NCI-H510A (cell line): ENCODE measurements around the gene PPP2R5B.

ENCODE experiments used
- DNase-seq: peaks from one replicate; lab custom pipeline; 2025; lab: John Stamatoyannopoulos, UW

PPP2R5B gene

DNA sequence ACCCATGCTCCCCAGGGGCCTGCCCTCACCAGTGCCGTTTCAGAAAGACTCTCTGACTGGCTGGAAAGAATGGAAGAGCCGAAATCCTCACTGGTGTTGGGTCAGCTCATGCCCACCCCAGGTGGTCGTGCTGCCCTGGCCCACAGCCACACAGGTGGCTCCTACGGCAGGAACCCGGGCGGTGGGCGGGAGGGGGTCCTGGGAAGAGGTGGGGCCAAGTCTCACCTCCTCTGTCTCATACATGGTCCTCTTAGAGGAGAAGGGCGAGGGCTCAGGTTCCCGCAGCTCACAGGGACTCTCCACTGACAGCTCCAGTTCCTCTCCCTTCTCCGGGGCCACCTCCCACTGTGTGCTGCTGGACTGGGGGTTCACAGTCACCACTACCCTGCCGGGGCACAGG, 15.7 kb upstream of the PPP2R5B start:
- no peak for DNase-seq

DNA sequence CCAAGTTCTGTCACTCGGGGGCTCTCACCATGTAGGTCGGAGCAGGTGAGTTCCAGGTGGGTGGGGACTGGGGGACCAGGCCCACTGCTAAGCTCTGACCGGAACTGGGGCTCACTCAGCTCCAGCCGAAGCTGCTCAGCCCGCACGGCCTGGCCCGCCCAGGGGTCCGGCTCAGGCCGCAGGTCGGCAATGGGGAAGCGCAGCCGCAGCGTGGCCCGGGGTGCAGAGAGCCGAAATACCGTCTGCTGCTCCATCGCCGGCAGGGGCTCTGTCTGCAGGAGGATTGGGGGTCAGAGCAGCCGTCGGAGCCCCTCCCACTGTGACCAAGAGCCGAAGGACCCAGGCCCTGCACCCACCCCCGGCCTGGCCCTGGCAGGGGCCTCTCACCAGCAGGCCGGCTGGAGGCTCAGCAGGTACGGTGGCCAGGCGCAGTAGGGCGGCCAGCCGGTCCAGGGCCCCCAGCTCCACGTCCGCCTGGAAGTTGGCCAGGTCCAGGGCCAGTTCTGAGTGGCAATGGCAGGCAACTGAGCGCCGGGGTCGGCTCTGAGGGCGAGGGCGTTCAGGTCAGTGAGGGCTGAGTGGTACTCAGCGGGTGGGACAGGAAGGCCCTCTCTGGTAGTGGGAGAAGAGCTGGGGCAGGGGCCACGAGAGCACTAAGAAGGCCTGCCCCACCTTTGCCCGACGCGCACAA, 14.7 kb upstream of the PPP2R5B start:
- no peak for DNase-seq

DNA sequence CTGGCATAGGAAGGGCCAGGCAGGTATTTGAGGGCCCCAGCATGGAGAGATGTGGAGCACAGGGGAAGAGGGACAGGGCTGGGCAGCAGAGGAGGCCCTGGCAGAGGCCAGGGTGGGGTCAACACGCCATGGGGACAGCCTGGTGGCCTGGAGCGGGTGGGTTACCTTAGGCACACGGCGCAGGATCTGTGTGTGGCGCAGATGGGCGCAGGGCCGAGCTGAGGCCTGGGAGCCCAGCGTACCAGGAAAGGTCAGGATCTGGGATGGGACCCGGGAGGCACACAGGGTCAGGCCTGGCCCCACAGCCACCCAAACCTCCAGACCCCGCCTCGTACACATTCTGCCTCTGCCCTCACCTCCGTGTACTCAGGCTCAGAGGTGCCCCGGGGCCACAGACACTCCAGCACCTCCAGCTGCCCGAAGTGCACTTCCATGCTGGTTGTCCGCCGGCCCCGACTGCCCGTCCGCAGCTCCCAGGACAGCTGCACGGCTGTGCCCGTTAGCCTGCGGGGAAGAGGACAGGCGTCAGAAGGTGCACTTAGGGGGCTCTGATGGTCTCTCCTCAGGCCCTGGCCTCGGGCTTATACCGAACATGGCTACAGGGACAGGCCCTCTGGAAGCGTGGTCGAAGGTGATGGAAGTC, 13.9 kb upstream of the PPP2R5B start:
- no peak for DNase-seq

DNA sequence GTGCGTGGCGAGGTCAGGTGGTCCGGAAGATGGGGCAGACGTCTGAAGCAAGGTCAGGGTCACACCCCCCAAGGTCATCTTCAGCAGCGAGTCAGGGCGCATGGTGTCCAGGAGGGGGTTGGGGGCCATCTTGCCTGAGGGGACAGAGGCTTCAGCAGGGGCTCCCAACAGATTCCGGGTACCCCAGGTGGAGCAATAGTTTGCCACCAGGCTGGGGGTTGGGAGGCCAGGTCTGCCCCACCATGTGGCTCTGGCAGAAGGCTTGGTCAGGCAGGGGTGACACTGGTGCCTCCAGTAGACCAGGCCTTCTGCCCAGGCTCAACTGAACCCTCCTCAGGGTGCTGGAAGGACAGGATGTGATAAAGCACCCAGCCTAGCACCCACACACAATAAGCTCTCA, 13.3 kb upstream of the PPP2R5B start:
- DNase-seq, result no peak

DNA sequence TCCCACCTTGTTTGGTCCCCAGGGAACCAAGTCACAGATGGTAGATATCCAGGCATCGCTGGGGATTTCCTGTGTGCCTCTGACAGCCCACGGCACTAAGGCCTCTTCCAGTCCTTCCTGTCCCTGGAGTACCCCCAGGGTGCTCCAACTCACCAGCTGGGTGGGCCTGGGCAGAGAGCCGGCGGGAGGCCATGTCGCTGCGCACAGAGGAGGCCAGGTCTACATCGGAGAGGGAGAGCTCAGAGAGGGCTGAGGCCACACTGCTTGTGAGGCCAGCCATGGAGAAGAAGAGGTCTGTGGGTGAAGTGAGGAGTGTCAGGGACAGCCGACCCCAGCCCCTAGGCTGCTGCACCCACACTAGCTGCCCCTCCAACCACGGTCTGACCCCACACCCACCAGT, 12.8 kb upstream of the PPP2R5B start:
- no peak for DNase-seq

DNA sequence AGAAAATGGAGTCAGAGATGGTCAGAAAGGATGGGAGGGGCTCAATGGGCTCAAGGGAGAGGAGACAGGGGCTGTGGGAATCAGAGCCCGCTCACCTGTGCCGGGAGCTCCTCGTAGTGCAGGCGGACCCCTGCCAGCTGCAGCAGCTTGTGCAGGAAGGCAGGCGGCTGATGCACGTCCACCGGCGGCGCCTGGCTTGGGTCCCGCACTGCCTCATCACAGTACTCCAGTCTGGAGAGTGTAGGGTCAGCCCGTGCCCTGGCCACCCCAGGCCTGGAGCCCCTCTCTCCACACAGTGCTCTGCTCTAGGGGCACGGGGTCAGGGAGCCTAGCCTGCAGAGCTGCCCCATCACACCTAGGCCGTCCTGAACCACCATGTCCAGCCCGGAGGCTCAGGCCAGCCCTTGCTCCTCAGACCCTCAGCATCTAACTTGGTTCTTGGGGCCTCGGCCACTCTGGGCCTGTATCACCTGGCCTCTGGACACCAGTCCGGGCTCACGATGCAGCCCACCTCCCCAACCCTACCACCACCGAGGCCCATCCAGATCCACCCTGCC, 11.2 kb upstream of the PPP2R5B start:
- no peak for DNase-seq

DNA sequence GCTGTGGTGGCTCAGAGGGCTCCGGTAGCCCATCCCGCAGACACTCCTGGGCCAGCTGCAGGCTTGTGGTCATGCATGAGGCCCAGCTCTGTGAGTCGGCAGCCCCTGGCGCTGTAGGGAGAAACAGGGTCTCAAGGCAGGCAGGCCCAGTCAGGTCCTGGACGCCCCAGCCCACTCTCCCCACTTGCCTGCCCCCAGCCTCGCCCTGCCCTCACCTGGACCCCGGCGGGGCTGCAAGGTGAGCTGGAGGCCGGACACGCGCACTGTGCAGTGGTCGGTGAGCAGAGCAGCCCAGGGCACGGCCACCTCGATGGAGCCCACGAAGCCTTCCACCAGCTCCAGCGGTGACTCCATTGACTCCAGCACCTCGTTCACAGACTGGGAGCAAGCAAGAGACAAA, 10.4 kb upstream of the PPP2R5B start:
- no peak for DNase-seq

DNA sequence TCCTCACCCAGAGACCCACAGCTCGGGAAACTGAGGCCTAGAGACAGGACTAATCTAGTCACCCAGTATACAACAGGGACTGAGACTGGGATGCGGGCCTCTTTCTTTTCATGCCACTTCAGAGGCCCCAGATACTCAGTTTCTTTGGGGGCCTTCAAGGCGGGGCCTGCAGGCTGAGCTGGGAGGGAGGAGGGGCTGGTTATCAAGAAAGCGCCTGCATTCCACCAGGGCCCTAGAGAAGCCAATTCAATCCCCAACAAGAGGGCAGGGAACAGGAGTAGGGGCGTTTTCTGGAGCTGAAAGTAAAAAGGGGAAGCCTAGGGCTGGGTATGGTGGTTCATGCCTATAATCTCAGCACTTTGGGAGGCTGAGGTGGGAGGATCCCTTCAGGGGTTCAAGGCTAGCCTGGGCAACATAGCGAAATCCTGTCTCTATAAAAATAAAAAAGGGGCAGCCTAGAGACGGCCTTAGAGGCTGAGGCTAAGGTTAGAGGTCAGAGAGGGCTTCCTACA, 9.1 kb upstream of the PPP2R5B start:
- DNase-seq, result no peak

DNA sequence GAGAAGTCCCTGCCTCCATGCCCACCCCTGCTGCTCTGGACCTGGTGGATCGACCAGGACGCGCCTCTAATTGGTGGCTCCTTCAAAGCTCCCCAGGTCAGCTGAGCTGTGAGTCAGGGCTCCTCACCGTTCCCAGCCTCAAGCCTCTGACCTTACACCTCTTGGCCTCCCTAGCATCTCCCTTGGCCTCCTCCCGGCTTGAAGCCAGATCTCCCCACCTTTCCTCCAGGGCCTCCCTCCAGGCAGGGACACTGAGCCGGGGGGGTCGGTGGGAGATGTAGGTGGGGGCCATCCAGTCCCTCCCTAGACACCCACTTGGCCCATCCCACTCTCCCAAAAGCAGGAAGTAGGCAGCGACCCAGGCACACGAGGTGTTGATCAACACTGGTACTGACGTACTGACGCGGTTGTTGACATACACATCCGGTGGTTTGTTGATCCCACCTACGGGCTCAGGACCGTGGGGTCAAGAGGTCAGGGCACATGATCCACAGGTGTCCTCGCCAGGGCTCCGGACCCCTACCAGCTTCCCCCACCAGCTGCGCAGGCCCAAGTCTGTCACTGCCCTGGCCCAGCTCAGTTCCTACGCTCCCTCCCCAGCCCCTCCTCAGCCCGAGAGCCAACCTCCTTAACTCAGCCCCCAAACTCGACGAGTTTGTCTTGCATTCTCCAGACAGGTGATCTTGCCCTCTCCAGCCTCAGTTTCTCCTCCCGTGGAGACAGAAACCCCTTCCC, 8.3 kb upstream of the PPP2R5B start:
- DNase-seq, result peak; percentile 40

DNA sequence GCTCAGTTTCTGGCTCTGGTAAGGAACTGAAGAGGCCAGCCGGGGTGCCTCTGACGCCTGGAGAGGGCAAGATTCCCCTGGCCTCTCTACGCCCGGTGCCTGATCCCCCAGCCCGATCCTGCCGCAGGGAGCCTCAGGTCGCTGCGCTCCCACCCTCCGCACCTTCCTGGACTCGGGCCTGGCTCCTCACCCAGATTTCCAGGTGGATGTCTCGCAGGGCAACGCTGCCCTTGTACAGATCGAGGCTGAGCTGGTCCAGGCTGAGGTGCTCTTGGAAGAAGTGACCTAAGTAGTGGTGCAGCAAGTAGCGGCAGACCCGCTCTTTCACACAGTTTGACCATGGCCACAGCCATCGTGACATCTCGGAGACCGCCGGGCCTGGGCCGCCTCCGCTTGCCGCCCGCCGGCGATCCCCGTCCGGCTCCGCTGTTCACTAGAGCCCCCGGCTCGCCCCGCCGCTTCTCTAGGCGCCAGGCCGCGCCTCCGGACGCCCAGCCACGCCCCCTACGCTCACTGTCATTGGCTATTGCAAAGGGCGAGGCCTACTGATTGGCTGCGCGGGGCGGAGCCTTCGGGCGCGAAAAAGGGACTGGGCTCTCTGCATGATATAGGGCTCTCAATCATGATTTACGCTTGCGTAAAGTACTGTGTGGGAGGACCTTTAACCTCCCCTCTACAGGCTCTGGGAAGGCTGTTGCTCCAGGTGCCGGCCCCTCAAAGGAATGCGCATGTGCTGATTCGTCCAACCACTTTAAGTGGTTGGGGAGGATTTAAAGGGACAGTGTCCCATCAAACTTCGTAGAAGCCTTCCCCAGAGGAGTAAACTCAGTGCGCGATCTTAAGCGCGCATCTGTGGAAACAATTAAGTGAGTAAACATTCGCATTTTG, 7.5 kb upstream of the PPP2R5B start, which contains the start of gene ATG2A:
ATG2A (minus strand) TSS at position 435 of the 888 bp plus-strand sequence; CDS start at position 361, 74 bp downstream.
- DNase-seq, result peak; percentile 96

DNA sequence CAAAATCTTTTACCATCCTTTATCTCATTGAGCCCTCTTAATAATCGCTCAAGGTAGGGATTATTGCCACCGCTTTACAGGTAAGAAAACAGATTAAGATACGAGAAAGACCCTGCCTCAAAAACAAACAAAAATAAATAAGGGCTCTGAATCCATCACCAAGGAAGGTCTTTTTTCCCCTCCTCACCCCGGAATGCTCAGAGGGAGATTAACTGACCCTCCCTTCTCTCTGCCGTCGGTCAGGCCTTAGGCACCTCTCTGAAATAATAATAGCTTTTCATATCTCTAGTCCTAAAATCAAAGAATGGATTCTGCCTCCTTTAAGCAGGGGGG, 6.9 kb upstream of the PPP2R5B start:
- no peak for DNase-seq

DNA sequence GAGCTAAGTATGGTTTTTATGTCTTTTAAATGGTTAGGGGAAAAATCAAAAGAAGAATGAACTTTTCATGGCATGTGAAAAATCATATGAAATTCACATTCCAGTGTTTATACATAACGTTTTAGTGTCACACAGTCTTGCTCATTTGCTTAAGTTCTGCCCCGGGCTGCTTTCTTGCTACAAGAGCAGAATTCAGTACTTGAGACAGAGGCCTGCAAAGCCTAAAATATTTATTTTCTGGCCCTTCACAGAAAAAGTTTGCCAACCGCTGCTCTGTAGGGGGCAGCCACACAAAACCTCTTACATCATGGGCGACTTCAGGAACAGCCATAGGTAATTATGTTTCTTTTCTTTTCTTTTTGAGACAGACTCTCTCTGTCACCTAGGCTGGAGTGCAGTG, 6.5 kb upstream of the PPP2R5B start:
- no peak for DNase-seq

DNA sequence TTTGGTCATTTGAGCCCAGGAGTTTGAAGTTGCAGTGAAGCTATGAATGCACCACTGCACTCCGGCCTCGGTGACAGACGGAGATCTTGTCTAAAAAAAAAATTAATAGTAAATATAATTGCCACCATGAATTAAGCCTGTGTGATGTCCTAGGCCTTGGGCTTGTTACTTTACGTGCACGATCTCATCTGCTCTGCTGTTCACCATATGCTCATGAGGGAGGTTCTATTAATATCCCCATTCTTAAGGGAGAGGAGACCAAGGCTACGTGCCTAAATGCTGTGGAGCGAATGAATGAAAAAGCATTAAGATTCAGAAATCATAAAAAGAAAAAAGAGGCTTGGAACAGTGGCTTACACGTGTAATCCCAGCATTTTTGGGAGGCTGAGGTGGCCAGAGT, 4.9 kb upstream of the PPP2R5B start:
- no peak for DNase-seq

DNA sequence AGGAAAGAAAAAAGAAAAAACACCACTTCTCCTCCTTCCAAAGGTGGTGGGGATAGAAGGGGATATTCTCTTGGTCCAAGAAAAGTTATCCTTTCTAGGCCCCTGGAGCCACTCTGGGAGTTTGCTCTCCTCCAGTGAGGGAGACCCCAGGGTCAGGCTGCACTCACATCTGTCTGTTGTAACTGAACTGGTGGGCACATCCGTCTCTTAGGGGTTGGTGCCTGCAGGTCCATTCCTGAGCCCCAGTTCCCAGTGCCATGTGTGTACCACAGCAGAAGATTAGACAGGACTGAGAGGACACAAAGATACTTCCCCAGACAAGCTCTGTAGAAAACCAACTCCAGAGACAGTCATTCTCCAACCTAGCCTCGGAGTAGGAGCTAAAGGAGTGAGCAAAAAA, 4.4 kb upstream of the PPP2R5B start:
- no peak for DNase-seq

DNA sequence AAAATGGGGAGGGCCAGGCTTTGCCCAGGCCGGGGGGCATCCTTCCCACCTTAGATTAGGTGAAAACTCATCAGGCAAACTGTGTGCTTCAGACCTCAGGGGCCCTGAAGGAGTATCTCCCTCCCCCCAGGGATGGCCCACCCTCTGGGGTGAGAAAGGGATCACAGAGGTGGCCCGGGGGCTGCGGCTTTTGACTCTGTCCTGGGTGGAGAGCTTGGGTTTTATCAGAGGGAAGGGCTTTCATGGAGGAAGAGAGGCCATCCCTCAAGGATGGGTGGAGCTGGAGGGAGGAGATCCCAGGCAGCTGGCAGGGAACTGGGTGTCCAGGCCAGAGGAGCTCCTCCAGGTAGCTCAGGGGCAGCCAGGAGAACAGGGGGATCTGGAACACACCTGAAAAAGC, 3.1 kb upstream of the PPP2R5B start:
- DNase-seq, result no peak

DNA sequence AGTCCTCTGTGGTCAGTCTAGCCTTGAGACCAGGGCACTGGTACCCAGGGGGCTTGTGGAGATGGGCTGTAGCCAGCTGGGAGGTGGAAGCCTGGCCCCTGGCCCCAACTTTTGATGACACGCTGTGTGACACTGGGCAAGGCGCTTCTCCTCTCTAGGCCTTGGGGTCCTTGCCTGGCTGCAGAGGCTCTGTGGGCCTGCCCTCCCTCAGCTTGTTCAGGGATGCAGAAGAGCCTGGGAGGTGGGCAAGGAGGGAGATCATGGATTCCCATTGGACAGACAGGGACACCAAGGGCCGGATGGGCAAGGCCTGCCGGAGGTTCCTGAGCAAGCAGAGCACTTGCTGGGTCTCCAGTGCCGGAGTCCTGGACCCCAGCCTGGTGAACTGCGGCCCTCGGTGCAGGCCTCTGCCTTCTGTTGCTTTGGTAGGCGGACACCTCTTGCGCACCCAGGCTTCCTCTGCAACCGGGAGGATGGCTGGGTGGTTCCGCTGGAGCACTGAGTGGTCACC, 1.3 kb upstream of the PPP2R5B start:
- DNase-seq, result no peak

DNA sequence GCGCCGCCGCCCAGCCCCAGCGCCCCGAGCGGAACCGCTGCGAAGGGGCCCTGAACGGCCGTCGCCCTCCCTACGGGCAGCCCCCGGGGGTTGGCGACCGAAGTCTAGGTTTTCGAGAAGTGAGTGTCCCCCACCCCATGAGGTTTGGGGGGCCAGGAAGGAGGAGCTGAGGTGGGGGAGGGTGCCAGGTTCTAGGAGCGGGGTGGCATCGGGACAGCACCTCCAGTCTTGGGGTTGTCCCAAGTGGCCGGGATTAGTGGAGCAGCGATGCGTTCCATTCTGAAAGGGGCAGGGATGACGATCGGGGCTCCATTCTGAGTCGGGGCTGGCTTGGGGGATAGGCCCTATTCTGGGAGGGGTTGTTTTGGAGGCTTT, 408 bp downstream of the PPP2R5B start:
- DNase-seq, result no peak

DNA sequence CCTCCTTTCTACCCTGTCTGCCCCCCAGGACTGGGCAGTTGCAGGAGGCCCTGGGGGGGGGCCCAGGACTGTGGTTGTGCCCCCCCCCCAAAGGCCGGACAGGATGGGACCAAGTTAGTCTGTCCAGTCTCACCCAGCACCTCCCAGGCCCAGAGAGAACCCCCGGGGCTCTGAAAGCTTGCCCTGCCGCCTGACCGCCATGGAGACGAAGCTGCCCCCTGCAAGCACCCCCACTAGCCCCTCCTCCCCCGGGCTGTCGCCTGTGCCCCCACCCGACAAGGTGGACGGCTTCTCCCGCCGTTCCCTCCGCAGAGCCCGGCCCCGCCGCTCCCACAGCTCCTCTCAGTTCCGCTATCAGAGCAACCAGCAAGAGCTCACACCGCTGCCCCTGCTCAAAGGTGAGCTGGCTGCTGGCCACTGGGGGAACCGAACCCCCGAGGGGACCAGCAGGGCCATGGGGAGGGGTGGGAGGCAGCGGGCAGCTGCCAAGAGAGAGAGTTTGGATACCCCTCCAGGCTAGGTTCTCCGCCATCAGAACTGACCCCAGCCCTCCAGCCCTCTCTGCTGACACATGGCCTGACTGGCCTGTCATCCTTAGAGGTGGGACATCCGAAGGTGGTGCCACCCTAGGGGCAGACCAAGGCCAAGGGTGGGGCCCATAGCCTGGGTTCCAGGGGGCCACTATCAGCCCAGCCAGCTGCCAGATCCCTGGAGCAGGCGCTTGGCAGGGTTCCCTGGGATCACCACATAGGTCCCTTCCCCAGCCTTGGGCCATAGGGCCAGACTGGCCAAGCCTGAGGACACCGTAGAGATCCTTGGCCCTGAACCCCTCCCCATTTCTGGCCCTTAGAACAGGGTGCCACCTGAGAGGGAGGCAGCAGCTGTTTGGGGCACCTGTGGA, 1.3 kb downstream of the PPP2R5B start:
- DNase-seq, result no peak

DNA sequence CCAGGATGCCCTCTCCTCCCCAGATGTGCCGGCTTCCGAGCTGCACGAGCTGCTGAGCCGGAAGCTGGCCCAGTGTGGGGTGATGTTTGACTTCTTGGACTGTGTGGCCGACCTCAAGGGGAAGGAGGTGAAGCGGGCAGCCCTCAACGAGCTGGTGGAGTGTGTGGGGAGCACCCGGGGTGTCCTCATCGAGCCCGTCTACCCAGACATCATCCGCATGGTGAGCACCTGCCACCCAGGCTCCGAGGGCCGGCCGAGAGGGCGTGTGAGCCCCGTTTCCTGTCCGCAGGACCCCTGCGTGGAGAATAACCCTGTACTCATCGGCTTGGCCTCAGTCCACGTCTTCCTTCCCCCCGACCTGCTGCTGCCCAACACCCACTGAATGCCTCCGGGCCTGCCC, 2.2 kb downstream of the PPP2R5B start:
- DNase-seq, result no peak

DNA sequence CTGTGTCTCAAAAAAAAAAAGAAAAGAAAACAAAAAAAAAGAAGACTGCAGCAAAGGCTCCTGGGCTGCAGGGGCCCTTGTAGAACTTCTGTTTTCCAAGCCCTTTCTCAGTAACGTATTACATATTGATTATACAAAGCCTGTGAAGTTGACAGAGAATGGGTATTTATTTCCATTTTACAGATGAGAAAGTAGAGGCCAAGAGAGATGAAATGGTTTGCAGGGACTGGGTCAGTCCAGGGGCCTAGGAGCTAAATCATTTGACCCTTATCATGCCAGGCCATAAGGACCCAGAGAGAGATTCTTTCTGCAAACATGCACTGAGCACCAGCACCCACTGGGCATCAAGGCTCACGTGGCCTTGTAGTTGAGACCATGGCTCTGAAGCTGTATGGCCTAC, 4.5 kb downstream of the PPP2R5B start:
- no peak for DNase-seq

DNA sequence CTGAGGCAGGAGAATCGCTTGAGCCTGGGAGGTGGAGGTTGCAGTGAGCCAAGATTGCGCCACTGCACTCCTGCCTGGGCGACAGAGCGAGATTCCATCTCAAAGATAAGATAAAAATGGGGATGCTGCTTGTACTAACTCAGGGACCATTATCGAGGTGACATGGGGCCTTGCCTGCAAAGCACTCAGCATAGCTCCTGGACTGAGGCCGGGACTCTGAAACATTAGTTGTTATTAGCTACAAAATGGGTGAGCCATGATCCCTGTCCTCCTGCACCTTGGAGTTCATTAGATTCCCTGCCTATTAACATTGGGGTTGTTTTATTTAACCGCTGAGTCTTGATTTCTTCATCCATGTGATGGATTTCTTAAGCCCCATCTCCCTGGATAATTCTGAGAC, 5.1 kb downstream of the PPP2R5B start:
- no peak for DNase-seq
